Neural progenitor cell (in vitro differentiated cells): ENCODE measurements around the gene CCL5. TPM values are rescaled to one million over a fixed set of nuclear protein-coding genes. Genes with fewer than 3 reads are reported as not detected.

Experiments
- DNase-seq: peaks from one replicate; pipeline ENCODE4 v3.0.0-alpha.2; 2016; ENCODE audit warnings: low spot score
- H2AFZ ChIP-seq: fragments of 200-600 bp; sonication (generic); replicated peaks from 2 replicates; pipeline ENCODE4 v1.6.1; 2016; ENCODE audit warnings: antibody characterized with exemption
- H3F3A ChIP-seq: fragments of 200-600 bp; sonication (generic); 2 replicates; pipeline ENCODE4 v1.6.1; 2016; ENCODE audit warnings: antibody characterized with exemption, low read depth
- H3K27ac ChIP-seq: fragments of 200-600 bp; sonication (generic); 2 replicates; pipeline ENCODE4 v1.5.1; 2016; ENCODE audit warnings: mild to moderate bottlenecking
- H3K27me3 ChIP-seq: fragments of 200-600 bp; sonication (generic); 2 replicates; pipeline ENCODE4 v1.6.1; 2016; ENCODE audit warnings: mild to moderate bottlenecking, moderate library complexity
- H3K36me3 ChIP-seq: fragments of 200-600 bp; sonication (generic); 2 replicates; pipeline ENCODE4 v1.5.1; 2016
- H3K4me1 ChIP-seq: fragments of 200-600 bp; sonication (generic); 2 replicates; pipeline ENCODE4 v1.6.1; 2016; ENCODE audit warnings: mixed run types
- H3K4me2 ChIP-seq: fragments of 200-600 bp; sonication (generic); 2 replicates; pipeline ENCODE4 v1.6.1; 2016
- H3K4me3 ChIP-seq: fragments of 200-600 bp; sonication (generic); 2 replicates; pipeline ENCODE4 v1.5.1; 2016
- H3K79me2 ChIP-seq: fragments of 200-600 bp; sonication (generic); 2 replicates; pipeline ENCODE4 v1.6.1; 2016; ENCODE audit warnings: low read depth
- H3K9ac ChIP-seq: fragments of 200-600 bp; sonication (generic); 2 replicates; pipeline ENCODE4 v1.6.1; 2016
- H3K9me3 ChIP-seq: fragments of 200-600 bp; sonication (generic); 2 replicates; pipeline ENCODE4 v1.5.1; 2016; ENCODE audit warnings: low read depth
- H4K20me1 ChIP-seq: fragments of 200-600 bp; sonication (generic); 2 replicates; pipeline ENCODE4 v1.6.1; 2016; ENCODE audit warnings: low read depth
- H3K27ac Mint-ChIP-seq: 3 replicates; pipeline ENCODE4 v1.8.0; 2021; ENCODE audit warnings: mixed read lengths
- H3K27me3 Mint-ChIP-seq: 2 replicates; pipeline ENCODE4 v1.8.0; 2022; ENCODE audit warnings: low read depth, mild to moderate bottlenecking, inconsistent platforms, moderate library complexity, mixed read lengths; ENCODE audit not compliant: insufficient read depth
- H3K36me3 Mint-ChIP-seq: 3 replicates; pipeline ENCODE4 v1.8.0; 2021; ENCODE audit warnings: mixed read lengths
- H3K4me1 Mint-ChIP-seq: 3 replicates; pipeline ENCODE4 v1.8.0; 2021; ENCODE audit warnings: mixed read lengths
- H3K4me3 Mint-ChIP-seq: 3 replicates; pipeline ENCODE4 v1.8.0; 2021; ENCODE audit warnings: mild to moderate bottlenecking, moderate library complexity, mixed read lengths
- H3K9me3 Mint-ChIP-seq: 3 replicates; pipeline ENCODE4 v1.8.0; 2020; ENCODE audit warnings: mixed read lengths
- EZH2 ChIP-seq: fragments of 200-600 bp; sonication (generic); IDR thresholded peaks from 2 replicates; pipeline ENCODE4 v1.6.1; 2017; ENCODE audit warnings: antibody characterized with exemption, mild to moderate bottlenecking, moderate library complexity
- EZH2phosphoT487 ChIP-seq: fragments of 200-600 bp; sonication (generic); IDR thresholded peaks from 2 replicates; pipeline ENCODE4 v1.6.1; 2017; ENCODE audit warnings: antibody characterized with exemption
- total RNA-seq: library from RNA; depleted of rRNA; stranded (reverse); fragments of >200 nt; gene quantifications from 2 replicates; pipeline ENCODE4 v1.2.3, GENCODE V29; 2015; ENCODE audit warnings: low replicate concordance
- TF ChIP-seq, protein P1 (sequence below): fragments of 200-600 bp; sonication (generic); IDR thresholded peaks from 2 replicates; pipeline ENCODE4 v1.5.1; 2017; ENCODE audit warnings: antibody characterized with exemption, mild to moderate bottlenecking

Gene CCL5
- total RNA-seq, 1 donor from 2014 or later: not detected

- no peaks in the 10 kb centered on the region for H3K9me3 ChIP-seq
- no peaks in the 10 kb centered on the region for H3K4me1 Mint-ChIP-seq
- peaks cover 28% of the 10 kb centered on the region for H3K36me3 ChIP-seq
- H3K4me3 Mint-ChIP-seq: no peak overlapping the region
- no peak for TF ChIP-seq EZH2
- TF ChIP-seq EZH2phosphoT487: no peak
- TF ChIP-seq, protein P1, sequence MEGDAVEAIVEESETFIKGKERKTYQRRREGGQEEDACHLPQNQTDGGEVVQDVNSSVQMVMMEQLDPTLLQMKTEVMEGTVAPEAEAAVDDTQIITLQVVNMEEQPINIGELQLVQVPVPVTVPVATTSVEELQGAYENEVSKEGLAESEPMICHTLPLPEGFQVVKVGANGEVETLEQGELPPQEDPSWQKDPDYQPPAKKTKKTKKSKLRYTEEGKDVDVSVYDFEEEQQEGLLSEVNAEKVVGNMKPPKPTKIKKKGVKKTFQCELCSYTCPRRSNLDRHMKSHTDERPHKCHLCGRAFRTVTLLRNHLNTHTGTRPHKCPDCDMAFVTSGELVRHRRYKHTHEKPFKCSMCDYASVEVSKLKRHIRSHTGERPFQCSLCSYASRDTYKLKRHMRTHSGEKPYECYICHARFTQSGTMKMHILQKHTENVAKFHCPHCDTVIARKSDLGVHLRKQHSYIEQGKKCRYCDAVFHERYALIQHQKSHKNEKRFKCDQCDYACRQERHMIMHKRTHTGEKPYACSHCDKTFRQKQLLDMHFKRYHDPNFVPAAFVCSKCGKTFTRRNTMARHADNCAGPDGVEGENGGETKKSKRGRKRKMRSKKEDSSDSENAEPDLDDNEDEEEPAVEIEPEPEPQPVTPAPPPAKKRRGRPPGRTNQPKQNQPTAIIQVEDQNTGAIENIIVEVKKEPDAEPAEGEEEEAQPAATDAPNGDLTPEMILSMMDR: no peak
- H3F3A ChIP-seq: peaks cover 50% of the 10 kb centered on the region
- no peaks in the 10 kb centered on the region for H3K9me3 Mint-ChIP-seq
- no peak overlapping the region for H2AFZ ChIP-seq
- H3K4me1 ChIP-seq: no peaks in the 10 kb centered on the region
- no peak overlapping the region for H3K4me3 ChIP-seq
- no peaks in the 10 kb centered on the region for H3K27me3 ChIP-seq
- no peak for DNase-seq
- H4K20me1 ChIP-seq: peaks cover 54% of the 10 kb centered on the region
- no peak overlapping the region for H3K9ac ChIP-seq
- peaks cover 23% of the 10 kb centered on the region for H3K79me2 ChIP-seq
- H3K4me2 ChIP-seq: no peak overlapping the region
- peaks cover 39% of the 10 kb centered on the region for H3K36me3 Mint-ChIP-seq
- no peak overlapping the region for H3K27ac Mint-ChIP-seq
- no peaks in the 10 kb centered on the region for H3K27me3 Mint-ChIP-seq
- H3K27ac ChIP-seq: no peak overlapping the region
Measured at GRCh38 chr17:35846055-35846809, 33.9 kb downstream of the CCL5 start.

DNA sequence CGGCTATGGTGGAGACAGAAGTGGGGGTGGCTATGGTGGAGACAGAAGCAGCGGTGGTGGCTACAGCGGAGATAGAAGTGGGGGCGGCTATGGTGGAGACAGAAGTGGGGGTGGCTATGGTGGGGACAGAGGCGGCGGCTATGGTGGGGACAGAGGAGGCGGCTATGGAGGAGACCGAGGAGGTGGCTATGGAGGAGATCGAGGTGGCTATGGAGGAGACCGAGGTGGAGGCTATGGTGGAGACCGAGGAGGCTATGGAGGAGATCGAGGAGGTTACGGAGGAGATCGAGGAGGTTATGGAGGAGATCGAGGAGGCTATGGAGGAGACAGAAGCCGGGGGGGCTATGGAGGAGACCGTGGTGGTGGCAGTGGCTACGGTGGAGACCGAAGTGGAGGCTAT lies 35.6 kb downstream of the CCL5 start:
- no peaks in the 10 kb centered on the region for H3K27me3 Mint-ChIP-seq
- H3K36me3 Mint-ChIP-seq: peaks cover 36% of the 10 kb centered on the region
- Histone ChIP-seq H4K20me1 (peaks cover 58% of the 10 kb centered on the region), H3K9ac (no peak overlapping the region), H3K9me3 (no peaks in the 10 kb centered on the region), H3K4me3 (no peak overlapping the region), H3K4me1 (no peaks in the 10 kb centered on the region), H3K36me3 (peaks cover 32% of the 10 kb centered on the region), H2AFZ (no peak overlapping the region), H3K27ac (no peak overlapping the region), H3K27me3 (no peaks in the 10 kb centered on the region), H3K4me2 (no peak overlapping the region), H3K79me2 (peaks cover 25% of the 10 kb centered on the region), H3F3A (peaks cover 50% of the 10 kb centered on the region)
- H3K4me1 Mint-ChIP-seq: no peaks in the 10 kb centered on the region
- DNase-seq: no peak
- H3K27ac Mint-ChIP-seq: no peak overlapping the region
- no peak for TF ChIP-seq EZH2phosphoT487
- H3K9me3 Mint-ChIP-seq: no peaks in the 10 kb centered on the region
- no peak overlapping the region for H3K4me3 Mint-ChIP-seq

DNA sequence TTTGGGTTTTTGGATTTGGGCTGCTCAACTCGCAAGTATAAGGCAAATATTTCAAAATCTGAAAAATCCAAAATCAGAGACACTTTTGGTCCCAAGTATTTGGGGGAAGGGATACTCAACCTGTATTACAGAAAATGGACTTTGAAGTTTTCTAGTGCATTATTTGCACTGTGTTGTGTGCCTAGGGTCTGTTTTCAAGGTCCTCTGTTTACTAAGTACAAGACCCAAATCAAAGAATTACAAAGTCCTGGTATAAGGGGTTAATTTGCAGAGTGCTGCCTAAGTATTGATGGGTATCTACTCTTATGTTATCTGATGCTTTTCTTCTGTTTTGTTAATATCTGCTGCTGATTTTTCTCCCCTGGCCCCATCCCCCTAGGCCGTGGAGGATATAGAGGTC lies 36.5 kb downstream of the CCL5 start:
- Histone ChIP-seq H3K27ac (no peak overlapping the region), H3K4me2 (no peak overlapping the region), H3K9ac (no peak overlapping the region), H3K9me3 (no peaks in the 10 kb centered on the region), H3F3A (peaks cover 45% of the 10 kb centered on the region), H2AFZ (no peak overlapping the region), H4K20me1 (peaks cover 50% of the 10 kb centered on the region), H3K36me3 (peaks cover 34% of the 10 kb centered on the region), H3K79me2 (peaks cover 25% of the 10 kb centered on the region), H3K4me3 (no peak overlapping the region), H3K27me3 (no peaks in the 10 kb centered on the region), H3K4me1 (no peaks in the 10 kb centered on the region)
- Mint-ChIP-seq H3K27ac (no peak overlapping the region), H3K36me3 (peaks cover 35% of the 10 kb centered on the region), H3K4me3 (no peak overlapping the region), H3K27me3 (no peaks in the 10 kb centered on the region), H3K4me1 (no peaks in the 10 kb centered on the region), H3K9me3 (no peaks in the 10 kb centered on the region)
- TF ChIP-seq EZH2: no peak
- no peak for TF ChIP-seq EZH2phosphoT487
- TF ChIP-seq, protein P1: no peak
- no peak for DNase-seq

- no peak overlapping the region for H3K4me3 ChIP-seq
- peaks cover 33% of the 10 kb centered on the region for H3F3A ChIP-seq
- TF ChIP-seq EZH2phosphoT487 (no peak), EZH2 (no peak)
- TF ChIP-seq, protein P1: no peak
- peaks cover 39% of the 10 kb centered on the region for H3K36me3 Mint-ChIP-seq
- H3K4me3 Mint-ChIP-seq: no peak overlapping the region
- no peaks in the 10 kb centered on the region for H3K9me3 ChIP-seq
- H3K36me3 ChIP-seq: peaks cover 42% of the 10 kb centered on the region
- no peak overlapping the region for H3K4me2 ChIP-seq
- H4K20me1 ChIP-seq: peaks cover 37% of the 10 kb centered on the region
- H3K27me3 ChIP-seq: no peaks in the 10 kb centered on the region
- H3K79me2 ChIP-seq: peaks cover 35% of the 10 kb centered on the region
- no peak overlapping the region for H3K9ac ChIP-seq
- H3K4me1 Mint-ChIP-seq: no peaks in the 10 kb centered on the region
- no peaks in the 10 kb centered on the region for H3K4me1 ChIP-seq
- H3K27ac Mint-ChIP-seq: no peak overlapping the region
- DNase-seq: no peak
- H2AFZ ChIP-seq: no peak overlapping the region
- no peaks in the 10 kb centered on the region for H3K27me3 Mint-ChIP-seq
- no peak overlapping the region for H3K27ac ChIP-seq
- no peaks in the 10 kb centered on the region for H3K9me3 Mint-ChIP-seq
Measured at GRCh38 chr17:35842239-35842638, 37.9 kb downstream of the CCL5 start.
